ENCODE results near the gene NFKBIA.
"Not testable (repeated sequence)": the region's sequence is repeated elsewhere in the genome, so short reads cannot be mapped to it uniquely, and the experiment has no call there.

Gene NFKBIA, protein sequence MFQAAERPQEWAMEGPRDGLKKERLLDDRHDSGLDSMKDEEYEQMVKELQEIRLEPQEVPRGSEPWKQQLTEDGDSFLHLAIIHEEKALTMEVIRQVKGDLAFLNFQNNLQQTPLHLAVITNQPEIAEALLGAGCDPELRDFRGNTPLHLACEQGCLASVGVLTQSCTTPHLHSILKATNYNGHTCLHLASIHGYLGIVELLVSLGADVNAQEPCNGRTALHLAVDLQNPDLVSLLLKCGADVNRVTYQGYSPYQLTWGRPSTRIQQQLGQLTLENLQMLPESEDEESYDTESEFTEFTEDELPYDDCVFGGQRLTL

DNA sequence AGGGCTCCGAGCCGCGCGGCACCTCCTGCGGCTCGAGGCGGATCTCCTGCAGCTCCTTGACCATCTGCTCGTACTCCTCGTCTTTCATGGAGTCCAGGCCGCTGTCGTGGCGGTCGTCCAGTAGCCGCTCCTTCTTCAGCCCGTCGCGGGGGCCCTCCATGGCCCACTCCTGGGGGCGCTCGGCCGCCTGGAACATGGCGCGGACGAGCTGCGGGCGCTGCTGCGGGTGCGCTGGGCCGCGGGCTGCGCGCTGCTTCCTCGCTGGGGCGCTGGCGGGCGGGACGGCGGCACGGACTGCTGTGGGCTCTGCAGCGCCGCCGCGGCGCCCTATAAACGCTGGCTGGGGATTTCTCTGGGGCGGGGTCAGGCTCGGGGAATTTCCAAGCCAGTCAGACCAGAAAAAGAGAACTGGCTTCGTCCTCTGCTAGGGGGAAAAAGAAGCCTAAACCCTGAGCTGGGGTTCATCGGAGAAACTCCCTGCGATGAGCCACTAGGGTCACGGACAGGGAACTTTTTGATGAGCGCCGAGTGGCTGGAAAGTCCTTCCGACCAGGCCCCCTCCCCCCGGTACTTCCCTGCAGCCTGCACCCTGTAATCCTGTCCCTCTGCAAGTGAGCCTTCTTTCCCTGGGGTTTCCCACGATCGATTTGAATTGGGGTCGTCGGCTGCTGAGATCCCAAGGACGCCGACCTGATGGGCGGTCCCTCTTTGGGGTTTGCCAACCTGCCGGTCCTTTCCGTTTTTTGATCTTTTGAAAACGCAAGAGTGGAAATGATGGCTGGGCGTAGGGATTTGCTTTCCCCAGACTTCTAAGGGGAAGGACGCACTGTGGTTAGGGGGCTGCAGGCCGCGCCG is at the start of gene NFKBIA:
TSS of gene NFKBIA (minus strand) at position 301 of the 855 bp plus-strand sequence. CDS start at position 196, 105 bp downstream.
- Histone ChIP-seq H3K9ac (ENCODE audit: low read length) (peak within 1 kb of the TSS; percentile 98), H3K4me1 (ENCODE audit: control insufficient read depth, insufficient read depth, low read length) (peaks cover 33% of the 10 kb centered on the region), H3K27ac (ENCODE audit: low read depth, low read length) (peak within 1 kb of the TSS; percentile 100), H3K36me3 (ENCODE audit: control insufficient read depth, insufficient read depth, low read length) (peaks cover 22% of the 10 kb centered on the region), H3K4me3 (ENCODE audit: low read length) (peak within 1 kb of the TSS; percentile 93), H3K27me3 (ENCODE audit: control insufficient read depth, insufficient read depth, low read length) (no peaks in the 10 kb centered on the region)

DNA sequence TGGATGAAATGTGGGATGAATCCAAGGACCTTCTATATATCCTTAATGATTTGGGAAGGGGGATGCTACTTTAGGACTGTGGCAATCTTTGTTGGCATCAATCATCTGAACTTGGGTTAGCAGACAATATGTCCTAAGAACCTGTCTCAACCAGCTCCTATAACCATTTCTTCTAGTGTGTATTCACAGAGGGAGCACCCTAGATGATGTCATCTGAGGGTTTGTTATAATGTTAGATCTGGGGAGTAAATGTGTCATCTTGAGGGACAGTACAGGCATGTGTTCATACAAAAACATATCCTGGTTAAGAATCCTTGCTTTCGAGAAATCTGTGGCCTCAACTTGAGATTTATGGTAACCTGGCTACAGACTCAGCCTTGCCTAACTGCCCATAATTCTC is 41.9 kb upstream of the NFKBIA start:
- Histone ChIP-seq H3K9ac (ENCODE audit: low read length) (no peak overlapping the region), H3K4me3 (ENCODE audit: low read length) (no peak overlapping the region), H3K27me3 (ENCODE audit: control insufficient read depth, insufficient read depth, low read length) (no peaks in the 10 kb centered on the region), H3K4me1 (ENCODE audit: control insufficient read depth, insufficient read depth, low read length) (no peaks in the 10 kb centered on the region), H3K27ac (ENCODE audit: low read depth, low read length) (no peak overlapping the region), H3K36me3 (ENCODE audit: control insufficient read depth, insufficient read depth, low read length) (no peaks in the 10 kb centered on the region)

GRCh38 chr14:35444104-35444503 is 39.6 kb upstream of the NFKBIA start:
- H3K36me3 ChIP-seq (ENCODE audit: control insufficient read depth, insufficient read depth, low read length), result no peaks in the 10 kb centered on the region
- no peaks in the 10 kb centered on the region for H3K4me1 ChIP-seq (ENCODE audit: control insufficient read depth, insufficient read depth, low read length)
- no peak overlapping the region for H3K9ac ChIP-seq (ENCODE audit: low read length)
- no peaks in the 10 kb centered on the region for H3K27me3 ChIP-seq (ENCODE audit: control insufficient read depth, insufficient read depth, low read length)
- no peak overlapping the region for H3K4me3 ChIP-seq (ENCODE audit: low read length)
- H3K27ac ChIP-seq (ENCODE audit: low read depth, low read length), result no peak overlapping the region

- no peaks in the 10 kb centered on the region for H3K4me1 ChIP-seq (ENCODE audit: control insufficient read depth, insufficient read depth, low read length)
- no peaks in the 10 kb centered on the region for H3K36me3 ChIP-seq (ENCODE audit: control insufficient read depth, insufficient read depth, low read length)
- H3K27ac ChIP-seq (ENCODE audit: low read depth, low read length), result no peak overlapping the region
- H3K9ac ChIP-seq (ENCODE audit: low read length), result no peak overlapping the region
- no peaks in the 10 kb centered on the region for H3K27me3 ChIP-seq (ENCODE audit: control insufficient read depth, insufficient read depth, low read length)
- H3K4me3 ChIP-seq (ENCODE audit: low read length), result no peak overlapping the region
Observed at GRCh38 chr14:35441160-35441559, 36.6 kb upstream of the NFKBIA start.

DNA sequence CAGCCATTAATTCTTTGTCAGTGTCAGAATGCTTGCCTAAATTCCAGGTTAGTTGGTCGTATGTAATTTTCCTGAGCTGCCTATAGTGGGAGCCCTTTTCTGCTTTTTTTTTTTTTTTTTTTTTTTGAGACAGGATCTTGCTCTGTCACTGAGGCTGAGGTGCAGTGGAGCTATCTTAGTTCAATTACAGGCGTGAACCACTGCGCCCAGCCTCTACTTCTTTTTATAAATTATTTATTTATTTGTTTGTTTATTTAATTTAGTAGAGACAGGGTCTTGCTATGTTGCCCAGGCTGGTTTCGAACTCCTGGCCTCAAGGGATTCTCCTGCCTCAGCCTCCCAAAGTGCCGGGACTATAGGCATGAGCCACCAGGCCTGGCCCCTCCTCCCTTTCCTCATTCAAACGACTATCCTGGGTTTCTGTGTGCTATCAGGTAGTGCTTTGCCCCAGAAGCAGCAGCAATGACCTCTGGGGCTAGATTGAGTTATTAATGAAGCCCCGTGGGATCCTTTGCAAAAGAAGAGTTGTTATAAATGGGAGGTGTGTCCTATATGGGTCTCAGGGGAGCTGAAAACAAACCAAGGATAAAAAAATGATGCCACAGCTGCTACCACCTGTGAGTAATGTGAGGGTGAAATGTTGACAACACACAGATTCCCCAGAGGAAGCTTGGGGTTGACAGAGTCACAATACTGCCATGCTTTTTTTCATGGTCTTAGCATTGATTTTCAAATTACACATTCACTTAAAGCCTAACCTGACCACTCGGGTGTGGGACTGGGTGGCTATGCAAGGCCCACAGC is 34.6 kb upstream of the NFKBIA start:
- Histone ChIP-seq H3K4me3 (ENCODE audit: low read length) (no peak overlapping the region), H3K36me3 (ENCODE audit: control insufficient read depth, insufficient read depth, low read length) (no peaks in the 10 kb centered on the region), H3K27me3 (ENCODE audit: control insufficient read depth, insufficient read depth, low read length) (no peaks in the 10 kb centered on the region), H3K27ac (ENCODE audit: low read depth, low read length) (no peak overlapping the region), H3K9ac (ENCODE audit: low read length) (no peak overlapping the region), H3K4me1 (ENCODE audit: control insufficient read depth, insufficient read depth, low read length) (no peaks in the 10 kb centered on the region)

DNA sequence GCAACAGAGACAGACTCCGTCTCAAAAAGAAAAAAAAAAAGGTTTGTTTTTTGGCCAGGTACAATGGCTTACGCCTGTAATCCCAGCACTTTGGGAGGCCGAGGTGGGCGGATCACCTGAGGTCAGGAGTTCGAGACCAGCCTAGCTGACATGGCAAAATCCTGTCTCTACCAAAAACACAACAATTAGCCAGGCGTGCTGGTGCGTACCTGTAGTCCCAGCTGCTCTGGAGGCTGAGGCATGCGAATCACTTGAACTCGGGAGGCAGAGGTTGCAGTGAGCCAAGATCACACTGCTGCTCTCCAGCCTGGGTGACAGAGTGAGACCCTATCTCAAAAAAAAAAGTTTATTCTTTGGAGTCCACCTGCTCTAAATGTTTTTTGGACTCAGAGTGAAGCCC is 33.9 kb upstream of the NFKBIA start:
- not testable (repeated sequence) for H3K27ac ChIP-seq (ENCODE audit: low read depth, low read length); H3K4me3 ChIP-seq (ENCODE audit: low read length); H3K36me3 ChIP-seq (ENCODE audit: control insufficient read depth, insufficient read depth, low read length); H3K4me1 ChIP-seq (ENCODE audit: control insufficient read depth, insufficient read depth, low read length); H3K27me3 ChIP-seq (ENCODE audit: control insufficient read depth, insufficient read depth, low read length); H3K9ac ChIP-seq (ENCODE audit: low read length)

DNA sequence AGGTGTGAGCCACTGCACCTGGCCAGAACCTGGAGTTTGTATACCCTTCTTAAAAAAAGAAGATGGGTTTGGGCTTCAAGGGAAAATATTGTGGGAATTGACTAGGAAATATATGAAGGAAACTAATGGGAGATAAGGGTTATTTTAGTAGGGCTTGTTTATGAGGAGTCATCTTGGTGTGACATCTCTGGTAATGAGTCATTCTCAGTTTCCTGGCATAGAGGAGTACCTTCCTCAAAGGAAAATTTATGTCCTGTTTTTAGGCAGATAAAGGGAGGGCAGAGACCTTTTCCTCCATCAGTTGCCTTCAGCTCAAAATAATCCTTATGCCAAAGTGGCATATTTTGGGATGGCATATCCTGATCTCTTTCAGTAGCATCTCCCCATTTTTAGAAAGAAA is 30.6 kb upstream of the NFKBIA start:
- no peaks in the 10 kb centered on the region for H3K4me1 ChIP-seq (ENCODE audit: control insufficient read depth, insufficient read depth, low read length)
- no peak overlapping the region for H3K4me3 ChIP-seq (ENCODE audit: low read length)
- no peak overlapping the region for H3K9ac ChIP-seq (ENCODE audit: low read length)
- H3K27ac ChIP-seq (ENCODE audit: low read depth, low read length), result no peak overlapping the region
- no peaks in the 10 kb centered on the region for H3K27me3 ChIP-seq (ENCODE audit: control insufficient read depth, insufficient read depth, low read length)
- no peaks in the 10 kb centered on the region for H3K36me3 ChIP-seq (ENCODE audit: control insufficient read depth, insufficient read depth, low read length)

DNA sequence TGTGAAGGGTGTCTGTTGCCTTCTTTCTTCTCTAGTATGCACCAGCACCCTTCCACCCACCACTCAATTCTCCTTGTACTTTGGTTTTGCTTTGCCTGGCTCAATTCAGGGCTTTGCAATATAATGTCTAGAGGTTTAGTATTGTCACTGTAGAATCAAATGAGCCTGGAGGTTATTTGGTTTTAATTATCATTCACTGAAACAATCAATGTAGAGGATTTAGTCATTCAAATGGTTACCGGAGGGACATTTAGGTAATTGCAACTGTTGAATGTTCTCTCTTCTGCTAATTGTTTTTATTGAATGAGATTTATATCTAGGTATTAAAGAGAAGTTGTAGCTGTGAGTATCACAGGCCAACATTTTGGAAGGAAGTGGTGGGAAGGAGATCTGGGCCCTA is 29.3 kb upstream of the NFKBIA start:
- H3K4me3 ChIP-seq (ENCODE audit: low read length), result no peak overlapping the region
- H3K4me1 ChIP-seq (ENCODE audit: control insufficient read depth, insufficient read depth, low read length), result no peaks in the 10 kb centered on the region
- no peak overlapping the region for H3K9ac ChIP-seq (ENCODE audit: low read length)
- H3K36me3 ChIP-seq (ENCODE audit: control insufficient read depth, insufficient read depth, low read length), result no peaks in the 10 kb centered on the region
- no peaks in the 10 kb centered on the region for H3K27me3 ChIP-seq (ENCODE audit: control insufficient read depth, insufficient read depth, low read length)
- H3K27ac ChIP-seq (ENCODE audit: low read depth, low read length), result no peak overlapping the region

DNA sequence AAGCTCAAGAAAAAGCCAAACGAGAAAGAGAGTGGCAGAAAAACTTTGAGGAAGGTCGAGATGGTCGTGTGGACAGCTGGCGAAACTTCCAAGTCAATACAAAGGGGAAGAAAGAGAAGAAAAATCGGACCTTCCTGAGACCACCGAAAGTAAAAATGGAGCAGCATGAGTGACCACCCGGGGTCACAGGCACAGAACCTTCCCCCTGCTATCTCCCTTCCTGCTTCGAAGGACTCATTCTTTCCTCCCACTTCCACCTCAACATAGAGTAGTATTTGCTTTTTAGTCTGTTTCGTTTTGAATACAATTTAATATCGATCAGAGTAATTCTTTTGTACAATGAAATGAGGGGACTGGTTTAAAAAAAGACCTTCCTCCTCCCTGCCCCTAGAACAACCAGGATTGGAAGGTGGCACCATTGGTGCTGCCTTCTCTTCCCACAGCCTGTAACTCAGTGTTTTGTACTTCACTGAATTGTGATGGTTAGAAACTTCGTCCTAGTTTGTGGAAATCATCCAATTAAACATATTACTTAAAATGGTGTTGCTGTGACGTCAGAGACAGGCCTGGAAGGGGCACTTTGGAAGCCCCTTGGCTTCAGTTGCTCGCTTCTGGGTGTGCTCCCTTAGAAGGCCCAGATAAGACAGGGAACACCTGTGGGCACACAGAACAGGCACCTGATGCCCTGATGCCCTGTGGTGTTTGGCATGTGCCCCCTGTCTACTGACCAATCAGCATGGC is 26.1 kb upstream of the NFKBIA start:
- Histone ChIP-seq H3K4me3 (ENCODE audit: low read length) (no peak overlapping the region), H3K27ac (ENCODE audit: low read depth, low read length) (no peak overlapping the region), H3K4me1 (ENCODE audit: control insufficient read depth, insufficient read depth, low read length) (no peaks in the 10 kb centered on the region), H3K9ac (ENCODE audit: low read length) (no peak overlapping the region), H3K36me3 (ENCODE audit: control insufficient read depth, insufficient read depth, low read length) (no peaks in the 10 kb centered on the region), H3K27me3 (ENCODE audit: control insufficient read depth, insufficient read depth, low read length) (no peaks in the 10 kb centered on the region)

DNA sequence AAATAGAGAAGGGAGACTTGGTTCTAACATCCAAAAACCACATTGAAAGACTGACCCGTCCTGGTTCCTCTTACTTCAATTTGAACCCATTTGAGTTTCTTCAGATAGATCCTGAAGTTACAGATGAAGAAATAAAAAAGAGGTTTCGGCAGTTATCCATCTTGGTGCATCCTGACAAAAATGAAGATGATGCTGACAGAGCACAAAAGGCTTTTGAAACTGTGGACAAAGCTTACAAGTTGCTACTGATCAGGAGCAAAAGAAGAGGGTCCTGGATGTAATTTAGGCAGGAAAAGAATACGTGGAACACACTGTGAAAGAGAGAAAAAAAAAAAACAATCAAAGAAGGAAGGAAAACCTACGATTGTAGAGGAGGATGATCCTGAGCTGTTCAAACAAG is 25.4 kb upstream of the NFKBIA start:
- Histone ChIP-seq H3K36me3 (ENCODE audit: control insufficient read depth, insufficient read depth, low read length) (no peaks in the 10 kb centered on the region), H3K27ac (ENCODE audit: low read depth, low read length) (no peak overlapping the region), H3K4me3 (ENCODE audit: low read length) (no peak overlapping the region), H3K4me1 (ENCODE audit: control insufficient read depth, insufficient read depth, low read length) (no peaks in the 10 kb centered on the region), H3K9ac (ENCODE audit: low read length) (no peak overlapping the region), H3K27me3 (ENCODE audit: control insufficient read depth, insufficient read depth, low read length) (no peaks in the 10 kb centered on the region)

DNA sequence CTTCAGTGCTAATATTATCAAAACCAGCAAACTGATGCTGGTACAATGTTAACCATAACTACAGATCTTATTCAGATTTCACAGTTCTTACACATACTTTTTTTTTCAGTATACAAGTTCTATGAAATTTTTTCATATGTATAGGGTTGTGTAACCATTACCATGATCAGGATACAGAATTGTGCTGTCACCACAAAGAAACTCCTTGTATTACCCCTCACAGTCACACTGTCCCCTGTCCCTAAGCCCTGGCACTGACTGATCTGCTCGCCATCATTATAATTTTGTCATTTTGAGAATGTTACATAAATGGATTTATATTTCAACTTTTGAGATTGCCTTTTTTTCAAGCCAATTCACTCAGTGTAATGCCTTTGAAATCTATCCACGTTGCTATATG is 21.3 kb upstream of the NFKBIA start:
- Histone ChIP-seq H3K27me3 (ENCODE audit: control insufficient read depth, insufficient read depth, low read length) (no peaks in the 10 kb centered on the region), H3K4me3 (ENCODE audit: low read length) (no peak overlapping the region), H3K9ac (ENCODE audit: low read length) (no peak overlapping the region), H3K27ac (ENCODE audit: low read depth, low read length) (no peak overlapping the region), H3K4me1 (ENCODE audit: control insufficient read depth, insufficient read depth, low read length) (no peaks in the 10 kb centered on the region), H3K36me3 (ENCODE audit: control insufficient read depth, insufficient read depth, low read length) (no peaks in the 10 kb centered on the region)

GRCh38 chr14:35423621-35424020 is 19.1 kb upstream of the NFKBIA start:
- no peak overlapping the region for H3K27ac ChIP-seq (ENCODE audit: low read depth, low read length)
- H3K4me3 ChIP-seq (ENCODE audit: low read length), result no peak overlapping the region
- no peak overlapping the region for H3K9ac ChIP-seq (ENCODE audit: low read length)
- no peaks in the 10 kb centered on the region for H3K27me3 ChIP-seq (ENCODE audit: control insufficient read depth, insufficient read depth, low read length)
- no peaks in the 10 kb centered on the region for H3K36me3 ChIP-seq (ENCODE audit: control insufficient read depth, insufficient read depth, low read length)
- no peaks in the 10 kb centered on the region for H3K4me1 ChIP-seq (ENCODE audit: control insufficient read depth, insufficient read depth, low read length)

Measured in rectal smooth muscle tissue (tissue), 1 donor.